Measurements from ENCODE around the gene TBC1D2. TPM values are rescaled to one million over a fixed set of nuclear protein-coding genes. Genes with fewer than 3 reads are reported as not detected.

Gene TBC1D2
- total RNA-seq, 1 donor from 2014 or later, result 7.9 TPM

DNA sequence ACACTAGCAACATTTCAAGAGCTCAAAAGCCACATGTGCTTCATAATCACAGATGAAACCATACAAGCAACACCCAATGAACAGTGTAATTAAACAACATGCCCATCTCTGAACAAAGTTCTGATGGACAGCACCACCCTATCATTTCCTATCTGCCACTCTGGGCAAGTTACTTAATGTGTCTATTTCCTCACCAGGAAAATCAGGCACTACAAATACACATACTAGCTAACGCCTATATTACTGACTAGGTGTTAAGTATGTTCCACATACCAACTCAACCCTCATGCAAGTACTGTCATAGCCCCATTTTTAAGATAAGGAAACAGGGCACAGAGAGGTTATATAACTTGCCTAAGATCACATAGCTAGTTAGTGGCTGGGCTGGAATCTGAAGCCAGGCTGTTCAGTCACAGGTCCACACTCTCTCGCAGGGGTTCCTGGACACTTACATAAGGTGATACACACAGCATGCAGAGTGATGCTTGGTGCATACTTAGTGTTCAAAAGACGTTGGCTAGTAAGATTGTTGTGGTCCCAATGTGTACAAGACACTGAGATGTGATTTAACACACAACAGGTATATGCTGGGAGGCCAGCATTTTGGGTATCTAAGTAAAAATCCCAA lies 87.2 kb downstream of the TBC1D2 start:
- no peak for DNase-seq (ENCODE audit: low spot score)

DNA sequence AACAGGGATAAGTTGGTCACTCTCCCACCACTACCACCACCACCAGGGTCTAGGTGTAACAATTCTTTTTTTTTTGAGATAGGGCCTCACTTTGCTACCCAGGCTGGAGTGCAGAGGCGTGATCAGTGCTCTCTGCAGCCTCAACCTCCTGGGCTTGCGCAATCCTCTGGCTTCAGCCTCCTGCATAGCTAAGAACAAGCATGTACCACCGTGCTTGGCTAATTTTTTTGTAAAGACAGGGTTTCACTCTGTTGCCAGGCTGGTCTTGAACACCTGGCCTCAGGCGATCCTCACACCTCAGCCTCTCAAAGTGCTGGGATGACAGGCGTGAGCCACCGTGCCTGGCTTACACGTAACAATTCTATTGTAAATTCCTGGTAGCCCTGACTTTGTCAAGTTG lies 90.5 kb downstream of the TBC1D2 start:
- no peak for DNase-seq (ENCODE audit: low spot score)

DNA sequence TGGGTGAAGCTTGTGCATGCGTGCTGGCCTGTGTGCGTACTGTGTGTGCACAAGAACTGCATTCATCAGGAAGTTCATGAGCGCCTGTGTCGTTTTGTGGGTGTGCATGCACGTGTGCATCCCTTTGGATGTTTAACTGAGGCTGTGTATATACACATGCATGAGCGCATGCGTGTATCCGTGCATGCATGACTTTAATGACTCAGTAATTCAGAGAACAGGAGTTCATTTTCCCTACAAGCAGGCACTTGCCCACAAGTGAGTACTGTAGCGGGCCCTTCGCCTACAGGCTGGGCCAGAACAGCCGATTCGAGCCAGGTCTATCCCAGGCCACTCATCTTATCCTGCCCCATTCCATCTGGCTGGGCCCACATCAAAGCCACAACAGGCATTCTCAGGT lies 92.8 kb downstream of the TBC1D2 start:
- no peak for DNase-seq (ENCODE audit: low spot score)

DNA sequence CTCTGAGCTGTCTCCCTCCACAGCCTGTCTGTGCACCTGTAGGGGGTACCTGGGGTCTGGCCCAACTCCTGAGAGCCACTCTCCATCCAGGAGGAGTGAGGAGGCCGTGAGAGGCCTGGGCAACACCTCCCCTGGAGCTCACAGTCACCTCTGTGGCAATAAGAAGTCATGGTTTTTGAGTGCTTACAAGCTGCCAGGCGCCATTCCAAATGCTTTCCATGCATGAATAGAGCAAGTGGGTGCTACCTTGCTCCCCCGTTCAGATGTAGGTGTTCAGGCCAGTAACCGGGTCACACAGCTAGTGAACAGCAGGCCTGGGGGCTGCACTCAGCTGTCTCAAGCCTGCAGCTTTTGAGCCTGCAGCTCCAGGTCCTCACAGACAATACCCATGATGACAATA lies 93.6 kb downstream of the TBC1D2 start:
- DNase-seq (ENCODE audit: low spot score), result no peak

DNA sequence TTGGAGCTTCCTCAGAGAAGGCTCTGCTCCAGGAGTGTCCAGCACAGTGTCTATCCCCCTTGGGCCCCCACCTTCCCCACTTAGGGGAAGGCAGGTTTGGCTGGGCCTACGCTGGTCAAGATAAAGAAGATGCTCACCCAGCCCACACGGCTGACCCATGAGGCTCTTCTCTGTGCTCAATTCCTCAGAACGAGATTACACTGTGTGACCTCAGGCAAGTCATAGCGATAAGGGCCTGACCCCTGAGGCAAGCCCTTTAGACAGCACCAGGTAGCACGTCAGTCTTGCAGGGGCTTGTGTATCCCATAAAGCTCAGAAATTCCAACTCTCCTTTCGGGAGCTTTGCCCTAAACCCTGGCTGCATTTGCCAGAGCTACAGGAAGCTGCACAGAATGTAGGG lies 95.7 kb downstream of the TBC1D2 start:
- DNase-seq (ENCODE audit: low spot score), result no peak

DNA sequence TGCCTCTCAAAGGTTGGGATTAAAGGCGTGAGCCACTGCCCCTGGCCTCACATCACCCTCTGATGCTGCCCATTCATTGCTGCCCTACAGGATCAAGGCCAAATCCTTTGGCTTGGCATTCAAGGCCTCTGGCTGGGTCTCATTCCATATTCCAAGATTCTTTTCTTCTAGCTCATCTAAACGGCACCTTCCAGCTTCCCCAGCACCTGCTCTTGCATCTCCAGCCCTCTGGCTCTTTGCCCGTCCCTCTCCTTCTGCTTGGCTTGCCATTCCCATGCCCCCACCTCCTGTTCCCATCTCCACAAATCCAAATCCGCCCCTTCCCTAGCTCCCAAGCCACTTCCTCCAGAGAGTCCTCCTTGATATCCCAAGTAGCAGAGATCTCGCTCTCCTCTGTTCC lies 96.1 kb downstream of the TBC1D2 start:
- DNase-seq (ENCODE audit: low spot score), result no peak

DNA sequence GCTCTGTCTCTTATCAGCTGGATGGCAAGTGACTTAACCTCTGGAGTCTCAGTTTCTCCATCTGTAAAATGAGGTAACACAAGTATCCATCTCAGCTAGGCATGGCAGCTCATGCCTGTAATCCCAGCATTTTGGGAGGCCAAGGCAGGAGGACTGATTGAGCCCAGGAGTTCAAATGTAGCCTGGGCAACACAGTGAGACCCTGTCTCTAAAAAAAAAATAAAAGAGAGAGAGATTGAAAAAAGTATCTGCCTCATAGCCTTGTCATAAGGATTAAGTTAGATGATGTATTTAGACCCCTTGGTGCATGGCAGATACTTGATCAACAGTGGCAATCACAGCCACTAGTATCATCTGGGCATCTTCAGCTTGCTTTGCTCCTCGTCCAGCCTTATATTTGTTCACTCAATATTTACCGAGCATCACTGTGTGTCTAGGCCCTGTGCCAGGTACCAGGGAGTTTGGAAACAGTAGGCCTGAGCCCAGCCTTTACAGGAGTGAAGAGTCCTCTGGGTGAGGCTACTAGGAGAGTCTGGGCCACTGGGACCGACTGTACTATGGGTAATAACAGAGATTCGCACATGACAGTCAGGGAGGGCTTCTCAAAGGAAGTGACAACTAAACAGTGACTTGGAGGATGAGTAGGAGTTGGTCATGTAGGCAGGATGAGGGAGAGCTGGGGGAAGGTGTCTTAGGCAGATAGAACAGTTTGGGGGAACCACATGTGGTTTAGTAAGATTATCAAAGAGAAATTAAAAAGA lies 97.2 kb downstream of the TBC1D2 start:
- DNase-seq (ENCODE audit: low spot score), result no peak

DNA sequence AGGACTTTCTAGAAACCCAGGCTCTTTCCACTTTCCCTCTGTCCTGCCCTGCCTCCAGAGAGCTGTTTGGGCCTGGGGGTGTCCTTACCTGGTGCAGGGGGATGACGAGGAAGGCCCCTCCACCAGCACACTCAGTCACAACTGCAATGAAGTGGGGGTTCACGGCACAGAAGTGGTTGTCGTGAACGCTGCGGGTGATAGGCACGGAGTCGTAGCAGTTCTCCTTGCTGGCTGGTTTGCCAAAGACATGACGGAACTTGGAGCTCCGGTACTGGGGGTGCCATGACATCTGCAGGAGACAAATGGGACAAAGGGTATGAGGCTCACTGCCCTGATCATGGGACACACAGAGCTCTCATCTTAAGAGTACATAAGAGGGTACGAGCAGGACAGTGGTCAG lies 98.1 kb downstream of the TBC1D2 start:
- DNase-seq (ENCODE audit: low spot score), result no peak

DNA sequence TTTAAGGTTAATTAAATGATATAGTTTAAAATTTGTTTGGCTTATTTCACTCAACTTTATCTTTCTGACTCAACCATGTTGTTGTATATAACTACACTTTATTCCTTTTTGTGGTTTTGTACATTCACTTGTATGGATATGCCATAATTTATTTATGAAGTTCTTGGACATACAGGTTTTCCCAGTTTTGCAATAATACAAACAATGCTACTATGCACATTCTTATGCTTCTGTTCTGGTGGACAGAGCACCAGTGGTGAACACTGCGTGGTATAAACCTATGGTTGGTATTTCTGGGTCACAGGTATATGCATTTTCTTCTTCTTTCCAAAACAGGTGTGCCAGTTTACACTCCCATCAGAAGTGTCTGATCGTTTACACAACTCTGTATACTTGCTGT lies 100.8 kb downstream of the TBC1D2 start:
- peak; percentile 24 for DNase-seq (ENCODE audit: low spot score)

DNA sequence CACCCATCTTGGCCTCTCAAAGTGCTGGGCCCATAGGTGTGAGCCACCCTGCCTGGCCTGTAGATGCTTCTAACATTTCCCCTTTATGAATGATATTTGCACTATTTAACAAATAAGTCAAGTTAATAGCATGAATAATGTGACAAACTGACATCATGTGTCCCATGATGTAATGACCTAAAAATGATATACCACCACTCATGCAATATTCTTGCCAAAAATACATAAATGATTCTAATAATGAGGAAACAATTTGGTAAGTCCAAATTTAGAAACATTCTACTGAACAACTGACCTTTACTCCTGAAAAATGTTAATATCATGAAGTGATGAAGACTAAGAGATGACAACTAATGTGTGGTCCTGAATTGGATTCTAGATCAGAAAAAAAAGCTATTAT lies 102.9 kb downstream of the TBC1D2 start:
- no peak for DNase-seq (ENCODE audit: low spot score)

DNA sequence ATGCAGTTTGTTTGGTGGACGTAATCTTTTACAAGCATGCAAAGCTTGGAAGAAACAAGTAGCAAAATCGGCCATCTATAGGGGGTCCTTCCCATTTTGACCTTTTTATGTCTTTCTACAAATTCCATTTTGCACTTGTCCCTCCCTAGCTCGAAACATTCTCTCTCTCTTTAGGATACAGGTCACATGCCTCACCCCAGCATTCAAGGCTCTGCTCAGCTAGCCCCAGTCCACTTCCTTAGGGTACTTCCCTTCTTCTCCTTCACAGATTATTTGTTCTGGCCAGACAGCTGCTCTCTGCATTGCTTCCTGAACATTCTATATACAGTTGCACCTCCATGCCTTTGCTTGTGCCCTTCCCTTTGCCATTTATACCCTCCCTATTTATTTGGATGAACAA lies 104.7 kb downstream of the TBC1D2 start:
- no peak for DNase-seq (ENCODE audit: low spot score)

DNA sequence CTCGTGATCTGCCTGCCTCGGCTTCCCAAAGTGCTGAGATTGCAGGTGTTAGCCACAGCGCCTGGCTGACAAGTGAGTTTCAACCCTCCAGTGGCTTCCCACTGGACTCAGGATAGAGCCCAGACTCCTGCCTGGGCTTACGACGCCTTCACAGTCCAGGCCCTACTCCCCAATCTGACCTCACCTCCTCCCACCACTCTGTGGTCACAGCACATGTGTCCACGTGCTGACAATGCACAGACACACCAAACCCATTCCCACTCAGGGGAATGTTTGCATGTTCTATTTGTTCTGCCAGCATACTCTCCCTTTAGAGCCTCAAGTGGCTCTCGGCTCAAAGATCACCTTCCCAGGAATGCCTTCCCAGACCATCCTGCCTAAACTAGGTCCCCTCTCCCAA lies 105.3 kb downstream of the TBC1D2 start:
- no peak for DNase-seq (ENCODE audit: low spot score)

DNA sequence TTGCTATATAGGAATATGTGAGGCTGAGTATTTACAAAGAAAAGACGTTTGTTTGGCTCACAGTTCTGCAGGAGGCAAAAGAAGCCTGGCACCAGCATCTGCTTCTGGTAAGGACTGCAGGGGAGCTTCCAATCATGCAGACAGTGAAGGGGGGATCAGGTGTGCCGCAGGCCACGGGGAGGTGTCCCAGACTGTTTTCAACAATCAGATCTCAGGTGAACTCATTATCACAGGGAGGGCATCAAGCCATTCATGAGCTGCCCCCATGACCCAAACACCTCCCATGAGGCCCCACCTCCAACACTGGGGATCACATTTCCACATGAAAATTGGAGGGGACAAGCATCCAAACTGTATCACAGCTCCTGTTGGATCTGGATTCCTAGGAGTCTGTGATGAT lies 106.0 kb downstream of the TBC1D2 start:
- DNase-seq (ENCODE audit: low spot score), result no peak

Other genes starting within 250 kb of the TBC1D2 start
- 42.9 TPM for gene NANS, start 198.9 kb downstream of the TBC1D2 start, total RNA-seq (ENCODE audit: insufficient read depth, low replicate concordance)
- 5.5 TPM for gene TRIM14, start 136.4 kb downstream of the TBC1D2 start, total RNA-seq (ENCODE audit: insufficient read depth, low replicate concordance)
- 3.9 TPM for gene CORO2A, start 63.0 kb downstream of the TBC1D2 start, total RNA-seq (ENCODE audit: insufficient read depth, low replicate concordance)